HG03575 (cell line): ENCODE measurements around the gene PPP2R2D.
"Not testable (repeated sequence)": the region's sequence is repeated elsewhere in the genome, so short reads cannot be mapped to it uniquely, and the experiment has no call there.

Source experiments
- ATAC-seq: cut with Tn5 transposase; IDR thresholded peaks from one replicate; pipeline ENCODE4 v1.9.1; 2021; ENCODE audit not compliant: unreplicated experiment, insufficient number of reproducible peaks, low FRiP score; ENCODE audit errors: extremely low read depth

Gene PPP2R2D

GRCh38 chr10:131980321-131980720 is 79.5 kb downstream of the PPP2R2D start:
- ATAC-seq = no peak

- no peak for ATAC-seq
These were observed 80.1 kb downstream of the PPP2R2D start for GRCh38 chr10:131980761-131981428.

- ATAC-seq = peak; percentile 41
These were observed 80.8 kb downstream of the PPP2R2D start, which contains the start of gene BNIP3 for GRCh38 chr10:131981429-131982184. TSS of gene BNIP3 (minus strand) at chr10:131981923. CDS start at chr10:131981806, 117 bp downstream.

DNA sequence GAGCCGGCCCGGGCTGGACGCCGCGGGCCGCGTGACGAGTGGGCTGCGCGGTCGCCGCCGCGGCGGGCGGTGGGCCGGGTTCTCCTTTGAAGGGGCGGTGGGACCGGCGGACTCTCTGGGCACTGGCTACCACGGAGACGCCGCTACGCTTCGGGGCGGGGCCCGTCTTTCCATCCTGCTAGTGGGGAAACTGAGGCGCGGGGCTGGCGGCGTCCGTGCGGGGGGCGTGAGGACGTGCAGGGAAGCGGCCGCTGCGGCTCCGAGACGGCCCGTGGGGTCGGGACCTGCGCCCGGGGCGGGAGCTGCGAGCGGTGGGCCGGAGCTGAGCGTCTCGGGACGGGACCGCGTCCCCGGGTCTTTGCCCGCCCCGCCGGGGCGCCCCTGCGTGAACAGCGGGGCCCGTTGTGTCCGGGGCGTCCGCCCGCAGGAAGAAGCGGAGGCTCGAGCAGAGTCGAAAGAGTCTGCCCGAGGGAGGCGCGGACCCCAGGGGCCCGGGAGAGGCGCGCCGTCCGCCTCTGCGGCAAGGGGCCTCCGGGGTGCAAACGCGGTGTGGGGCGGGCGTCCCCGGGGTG is 81.5 kb downstream of the PPP2R2D start:
- ATAC-seq = no peak

DNA sequence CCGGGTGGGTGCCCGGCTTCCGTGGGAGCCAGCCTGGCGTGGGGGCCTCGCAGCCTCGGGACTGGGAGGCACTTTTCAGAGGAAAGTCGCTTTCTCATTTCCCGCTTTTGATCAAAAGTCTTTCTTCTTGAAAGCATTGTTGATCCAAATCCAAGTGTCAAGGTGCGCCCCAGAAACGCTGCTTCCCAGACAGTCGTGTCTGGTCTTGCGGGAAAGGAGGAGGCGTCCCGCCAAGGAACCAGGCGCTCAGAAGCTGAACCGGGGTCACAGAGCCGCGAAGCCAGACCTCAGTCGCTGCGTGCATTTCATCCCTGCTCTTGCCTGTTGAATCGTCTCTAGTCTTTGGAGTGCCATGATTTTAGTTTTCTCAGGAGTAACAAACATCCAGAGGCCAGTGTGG is 82.0 kb downstream of the PPP2R2D start:
- no peak for ATAC-seq

GRCh38 chr10:131983780-131984179 is 83.0 kb downstream of the PPP2R2D start:
- no peak for ATAC-seq

DNA sequence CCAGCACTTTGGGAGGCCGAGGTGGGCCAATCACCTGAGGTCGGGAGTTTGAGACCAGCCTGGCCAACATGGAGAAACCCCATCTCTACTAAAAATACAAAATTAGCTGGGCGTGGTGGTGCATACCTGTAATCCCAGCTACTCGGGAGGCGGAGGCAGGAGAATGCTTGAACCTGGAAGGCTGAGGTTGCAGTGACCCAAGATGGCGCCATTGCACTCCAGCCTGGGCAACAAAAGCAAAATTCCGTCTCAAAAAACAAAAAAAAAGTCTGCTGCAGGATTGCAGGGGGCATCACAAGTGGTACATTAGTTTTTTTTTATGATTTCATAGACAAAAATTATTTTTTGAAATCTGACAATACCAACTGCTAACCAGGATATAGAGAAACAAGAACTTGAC is 86.0 kb downstream of the PPP2R2D start:
- not testable (repeated sequence) for ATAC-seq

DNA sequence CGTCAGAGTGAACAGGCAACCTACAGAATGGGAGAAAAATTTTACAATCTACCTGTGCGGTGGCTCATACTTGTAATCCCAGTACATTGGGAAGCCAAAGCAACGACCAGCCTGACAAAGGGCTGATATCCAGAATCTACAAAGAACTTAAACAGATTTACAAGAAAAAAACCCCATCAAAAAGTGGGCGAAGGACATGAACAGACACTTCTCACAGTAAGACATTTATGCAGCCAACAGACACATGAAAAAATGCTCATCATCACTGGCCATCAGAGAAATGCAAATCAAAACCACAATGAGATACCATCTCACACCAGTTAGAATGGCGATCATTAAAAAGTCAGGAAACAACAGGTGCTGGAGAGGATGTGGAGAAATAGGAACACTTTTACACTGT is 86.5 kb downstream of the PPP2R2D start:
- not testable (repeated sequence) for ATAC-seq

GRCh38 chr10:131987786-131988185 is 87.0 kb downstream of the PPP2R2D start:
- not testable (repeated sequence) for ATAC-seq

GRCh38 chr10:131991726-131992125 is 90.9 kb downstream of the PPP2R2D start:
- no peak for ATAC-seq

DNA sequence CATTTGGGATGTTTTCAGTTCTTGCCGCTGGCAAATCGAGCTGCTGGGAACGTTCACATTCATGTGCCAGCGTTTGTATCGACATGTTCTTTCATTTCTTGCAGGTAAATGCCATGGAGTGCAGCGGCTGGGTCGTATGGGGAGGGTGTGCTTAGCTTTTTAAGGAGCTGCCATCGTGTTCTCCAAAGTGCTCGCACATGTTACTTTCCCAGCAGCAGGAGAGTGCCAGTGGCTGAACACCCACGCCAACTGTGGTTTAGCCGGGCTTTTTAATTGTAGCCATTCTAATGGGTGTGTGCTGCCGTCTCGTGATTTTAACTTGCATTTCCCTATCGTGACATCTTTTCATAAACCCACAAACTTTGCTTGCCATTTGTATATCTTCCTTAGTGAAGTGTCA is 92.5 kb downstream of the PPP2R2D start:
- ATAC-seq = no peak

DNA sequence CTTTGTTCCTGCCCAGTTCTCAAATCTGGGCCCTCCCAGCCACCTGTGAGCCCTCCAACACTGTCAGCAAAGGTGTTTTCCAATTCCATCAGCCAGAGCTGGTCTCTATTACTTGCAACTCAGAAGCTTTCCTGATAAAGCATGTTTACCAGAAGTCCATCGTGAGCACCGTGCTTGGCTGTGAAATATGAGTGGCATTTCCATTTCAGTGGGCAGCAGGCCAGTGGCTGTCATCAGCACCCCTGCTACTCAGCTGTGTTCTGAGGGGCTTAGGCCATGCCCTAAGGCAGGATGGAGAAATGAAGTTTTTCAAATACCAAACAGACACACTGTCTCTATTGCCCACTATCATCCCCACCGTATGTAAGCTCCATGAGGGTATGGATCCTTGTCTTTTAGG is 93.6 kb downstream of the PPP2R2D start:
- ATAC-seq = no peak

DNA sequence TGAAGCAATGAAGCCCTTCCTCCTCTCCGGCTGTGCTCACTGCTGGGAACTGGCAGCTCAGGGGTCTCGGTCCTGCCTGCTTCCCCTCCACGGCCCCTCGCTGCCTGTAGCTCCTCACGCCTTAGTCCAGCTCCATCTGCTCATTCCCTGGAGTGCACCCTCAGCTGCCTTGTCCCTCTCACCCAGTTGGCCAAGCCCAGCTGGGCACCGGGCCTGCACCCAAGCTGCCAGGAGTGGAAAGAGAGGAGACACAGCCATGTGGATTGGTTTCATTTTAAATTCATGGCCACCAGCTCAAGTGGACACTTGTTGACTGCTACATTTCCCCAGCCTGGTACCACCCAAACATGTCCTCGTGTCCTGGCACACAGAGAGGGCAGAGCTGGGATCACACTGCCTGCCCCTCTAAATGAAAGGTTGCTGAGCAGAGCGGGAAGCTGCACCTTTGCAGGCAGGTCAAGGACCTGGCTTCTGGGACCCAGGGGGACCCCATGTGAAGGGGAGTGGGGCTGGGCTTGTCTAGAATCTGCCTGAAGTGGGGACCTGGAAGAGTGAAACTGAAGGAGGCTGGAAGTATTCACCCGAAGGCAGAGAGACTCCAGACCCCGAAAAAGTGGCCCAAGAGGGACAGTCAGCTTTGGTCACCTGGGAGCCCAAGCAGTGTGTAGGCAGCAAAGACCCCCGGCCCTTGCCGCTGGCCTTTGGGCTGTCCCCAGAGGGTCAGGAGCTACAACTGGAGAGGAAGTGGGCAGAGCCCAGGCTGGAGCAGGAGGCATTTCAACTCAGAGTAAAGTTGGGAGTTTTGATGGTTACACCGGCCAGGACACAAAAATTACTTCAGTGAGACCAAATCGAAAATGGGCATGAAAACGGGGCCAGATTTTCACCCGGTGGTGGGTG is 95.9 kb downstream of the PPP2R2D start:
- ATAC-seq = no peak

DNA sequence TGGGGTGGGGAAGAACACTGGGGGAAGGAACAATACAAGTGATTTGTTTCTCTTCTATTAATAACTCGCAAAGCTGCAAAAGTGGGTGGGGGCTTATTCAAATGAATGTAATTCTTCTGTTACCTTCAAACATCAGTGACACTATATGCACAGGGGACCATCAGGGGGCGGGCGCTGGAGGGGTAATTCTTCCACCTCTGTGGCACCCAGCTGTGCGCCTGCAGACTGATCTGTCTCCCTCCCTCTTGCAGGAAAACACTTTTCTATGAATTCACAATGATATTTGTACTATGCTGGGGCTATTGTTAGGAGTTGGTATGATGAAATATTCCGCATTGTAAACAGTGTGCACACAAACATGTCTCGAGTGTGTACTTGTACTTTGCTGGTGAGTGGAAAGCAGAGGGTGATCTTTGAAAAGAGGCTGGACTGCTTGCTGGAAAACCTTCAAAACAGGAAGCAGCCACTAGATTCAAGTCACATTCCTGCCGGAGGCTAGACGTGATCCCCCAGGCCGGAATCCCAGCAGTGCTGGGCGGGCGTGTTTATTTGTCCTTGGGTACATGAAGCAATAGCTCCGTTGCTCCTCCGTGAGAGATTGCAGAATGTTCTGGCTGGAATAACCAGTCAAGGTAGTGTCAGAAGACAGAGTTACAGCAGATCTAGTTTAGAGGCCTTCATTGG is 96.7 kb downstream of the PPP2R2D start:
- no peak for ATAC-seq

DNA sequence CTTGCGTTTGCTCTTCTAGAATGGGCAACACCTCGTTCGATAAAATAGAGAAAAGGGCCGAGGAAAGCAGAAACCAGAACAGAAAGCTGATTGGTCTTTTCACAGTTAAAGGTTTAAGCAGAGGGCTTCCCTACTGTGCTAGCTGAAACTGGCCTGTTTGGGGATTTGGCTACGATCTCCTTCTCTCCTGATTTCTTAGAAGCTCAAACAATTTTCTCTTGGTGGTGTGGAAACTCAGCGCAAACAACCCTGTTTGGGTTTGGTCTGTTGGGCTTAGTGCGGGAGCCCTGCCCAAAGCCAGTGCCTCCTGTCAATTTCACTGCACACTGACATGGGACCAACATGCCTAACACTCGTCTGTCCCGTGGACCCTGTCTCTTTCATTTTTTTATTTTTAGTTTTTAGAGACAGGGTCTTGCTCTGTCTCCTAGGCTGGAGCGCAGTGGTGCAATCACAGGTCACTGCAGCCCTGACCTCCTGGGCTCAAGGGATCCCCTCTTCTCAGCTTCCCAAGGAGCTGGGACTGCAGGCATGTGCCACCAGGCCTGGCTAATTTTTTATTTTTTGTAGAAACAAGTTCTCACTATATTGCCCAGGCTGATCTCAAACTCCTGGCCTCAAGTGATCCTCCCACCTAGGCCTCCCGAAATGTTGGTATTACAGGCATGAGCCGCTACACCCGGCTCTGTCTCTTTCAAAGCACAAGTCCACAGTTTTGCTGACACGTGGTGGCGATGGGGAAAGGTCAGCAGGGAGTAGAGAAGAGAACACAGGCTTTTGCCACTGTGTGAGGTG is 97.4 kb downstream of the PPP2R2D start:
- no peak for ATAC-seq

DNA sequence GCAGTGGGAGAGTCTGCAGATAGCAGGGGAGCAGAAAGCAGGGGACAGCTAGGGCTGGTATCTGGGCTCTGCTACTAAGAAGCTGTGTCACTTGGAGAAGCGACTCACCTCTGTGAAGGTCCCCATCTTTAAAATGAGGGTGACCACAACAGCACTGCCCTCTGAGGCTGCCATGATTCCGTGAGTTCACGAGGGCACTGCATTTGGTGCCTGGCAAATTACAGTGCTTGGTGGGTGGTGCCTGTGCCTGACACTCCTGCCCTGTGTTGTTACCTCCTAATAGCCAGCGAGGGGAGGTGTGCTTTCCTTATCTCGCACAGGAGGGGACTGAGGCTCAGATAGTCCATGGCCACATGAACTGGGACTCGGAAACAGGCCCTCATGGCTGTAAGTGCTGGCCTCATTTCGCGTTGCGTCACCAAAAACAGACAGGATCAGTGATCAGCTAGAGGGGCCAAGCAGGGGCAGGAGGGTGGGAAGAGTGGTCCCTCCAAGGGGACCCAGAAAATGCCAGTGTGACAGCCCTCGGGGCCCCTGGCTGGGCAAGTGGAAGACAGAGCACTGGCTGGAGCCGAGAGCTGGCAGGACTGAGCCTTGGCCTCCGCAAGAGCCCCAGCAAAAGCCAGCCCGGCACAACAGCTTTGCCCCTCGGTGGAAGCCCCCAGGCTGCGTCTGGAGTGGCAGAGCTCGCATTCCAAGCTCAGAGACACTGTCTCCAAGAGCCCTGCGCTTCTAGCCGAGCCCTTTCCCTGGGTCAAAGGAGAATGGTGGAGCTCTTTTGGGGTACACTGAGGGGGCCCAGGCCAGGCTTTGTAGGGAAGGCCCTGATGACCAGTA is 98.3 kb downstream of the PPP2R2D start:
- ATAC-seq = no peak
